HEK293T (cell line): ENCODE results near the gene MEDAG.
"Not testable (repeated sequence)": the region's sequence is repeated elsewhere in the genome, so short reads cannot be mapped to it uniquely, and the experiment has no call there.

Source experiments
- CTCF ChIA-PET: fragments of 350-600 bp; formaldehyde crosslinking; extraction: SDS; loops from one replicate; lab custom pipeline; 2021; ENCODE audit warnings: antibody characterized with exemption, inconsistent platforms; lab: Yijun Ruan, JAX
- POLR2A ChIA-PET: fragments of 350-600 bp; formaldehyde crosslinking; extraction: SDS; loops from one replicate; lab custom pipeline; 2020; ENCODE audit warnings: antibody characterized with exemption, inconsistent platforms; lab: Yijun Ruan, JAX
- DNase-seq: peaks from one replicate; pipeline ENCODE4 v3.0.0; 2012; ENCODE audit warnings: mixed read lengths; ENCODE audit errors: extremely low spot score
- ARNT ChIP-seq: fragments of 450-650 bp; IDR thresholded peaks from 2 replicates; pipeline ENCODE4 v1.6.1; 2017; ENCODE audit warnings: mild to moderate bottlenecking
- BHLHE40 ChIP-seq: fragments of 450-650 bp; IDR thresholded peaks from 2 replicates; pipeline ENCODE4 v1.6.1; 2016; ENCODE audit warnings: mild to moderate bottlenecking, moderate library complexity, borderline replicate concordance
- CTBP1 ChIP-seq: fragments of 450-650 bp; IDR thresholded peaks from 2 replicates; pipeline ENCODE4 v1.6.1; 2016; ENCODE audit warnings: borderline replicate concordance
- ELF4 ChIP-seq: fragments of 450-650 bp; IDR thresholded peaks from 2 replicates; pipeline ENCODE4 v1.6.1; 2017; ENCODE audit warnings: antibody characterized with exemption
- FOXA1 ChIP-seq: fragments of 450-650 bp; IDR thresholded peaks from 2 replicates; pipeline ENCODE4 v1.6.1; 2016; ENCODE audit warnings: mild to moderate bottlenecking
- FOXK2 ChIP-seq: fragments of 450-650 bp; IDR thresholded peaks from 2 replicates; pipeline ENCODE4 v1.6.1; 2016; ENCODE audit warnings: mild to moderate bottlenecking
- FOXM1 ChIP-seq: fragments of 450-650 bp; IDR thresholded peaks from 2 replicates; pipeline ENCODE4 v1.6.1; 2017; ENCODE audit warnings: mild to moderate bottlenecking, borderline replicate concordance
- HDGF ChIP-seq: fragments of 450-650 bp; IDR thresholded peaks from 2 replicates; pipeline ENCODE4 v1.6.1; 2017; ENCODE audit warnings: antibody characterized with exemption, borderline replicate concordance
- L3MBTL2 ChIP-seq: fragments of 450-650 bp; conservative IDR thresholded peaks from 2 replicates; pipeline ENCODE4 v1.6.1; 2016; ENCODE audit warnings: mild to moderate bottlenecking
- LEF1 ChIP-seq: fragments of 450-650 bp; IDR thresholded peaks from 2 replicates; pipeline ENCODE4 v1.6.1; 2017; ENCODE audit warnings: mild to moderate bottlenecking, borderline replicate concordance
- NFRKB ChIP-seq: fragments of 450-650 bp; IDR thresholded peaks from 2 replicates; pipeline ENCODE4 v1.6.1; 2016; ENCODE audit warnings: mild to moderate bottlenecking, moderate library complexity
- SP1 ChIP-seq: fragments of 450-650 bp; IDR thresholded peaks from 2 replicates; pipeline ENCODE4 v1.6.1; 2017
- SUZ12 ChIP-seq: fragments of 450-650 bp; IDR thresholded peaks from 2 replicates; pipeline ENCODE4 v1.6.1; 2016; ENCODE audit warnings: mild to moderate bottlenecking
- TARDBP ChIP-seq: fragments of 450-650 bp; IDR thresholded peaks from 2 replicates; pipeline ENCODE4 v1.6.1; 2016
- ZNF384 ChIP-seq: fragments of 450-650 bp; IDR thresholded peaks from 2 replicates; pipeline ENCODE4 v1.6.1; 2016
- TF ChIP-seq, protein P1 (sequence below): fragments of 450-650 bp; IDR thresholded peaks from 2 replicates; pipeline ENCODE4 v1.6.1; 2016

Gene MEDAG

GRCh38 chr13:30916991-30917390 is 10.9 kb downstream of the MEDAG start:
- CTCF ChIA-PET, result interaction anchor here (1.1 kb wide), 1 partner anchor 24 kb away, joined by 4 read pairs; no protein-coding TSS in a partner anchor

GRCh38 chr13:30918662-30919405 is 12.8 kb downstream of the MEDAG start:
- TF ChIP-seq ELF4, result no peak
- TF ChIP-seq LEF1, result no peak
- no peak for TF ChIP-seq ARNT
- TF ChIP-seq ZNF384, result no peak
- no peak for TF ChIP-seq HDGF
- no peak for TF ChIP-seq FOXA1
- TF ChIP-seq L3MBTL2, result no peak
- TF ChIP-seq, protein P1, sequence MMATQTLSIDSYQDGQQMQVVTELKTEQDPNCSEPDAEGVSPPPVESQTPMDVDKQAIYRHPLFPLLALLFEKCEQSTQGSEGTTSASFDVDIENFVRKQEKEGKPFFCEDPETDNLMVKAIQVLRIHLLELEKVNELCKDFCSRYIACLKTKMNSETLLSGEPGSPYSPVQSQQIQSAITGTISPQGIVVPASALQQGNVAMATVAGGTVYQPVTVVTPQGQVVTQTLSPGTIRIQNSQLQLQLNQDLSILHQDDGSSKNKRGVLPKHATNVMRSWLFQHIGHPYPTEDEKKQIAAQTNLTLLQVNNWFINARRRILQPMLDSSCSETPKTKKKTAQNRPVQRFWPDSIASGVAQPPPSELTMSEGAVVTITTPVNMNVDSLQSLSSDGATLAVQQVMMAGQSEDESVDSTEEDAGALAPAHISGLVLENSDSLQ, result no peak
- no peak for TF ChIP-seq SP1
- no peak for DNase-seq
- CTCF ChIA-PET, result no interaction called here
- POLR2A ChIA-PET, result no interaction called here

More at GRCh38 chr13:30916991-30917390, 10.9 kb downstream of the MEDAG start:
- DNase-seq, result no peak
- POLR2A ChIA-PET, result no interaction called here
- no peak for TF ChIP-seq SUZ12
- TF ChIP-seq L3MBTL2, result no peak
- TF ChIP-seq HDGF, result no peak
- TF ChIP-seq LEF1, result no peak
- no peak for TF ChIP-seq FOXA1
- TF ChIP-seq FOXK2, result no peak
- TF ChIP-seq BHLHE40, result no peak
- TF ChIP-seq FOXM1, result no peak
- no peak for TF ChIP-seq ZNF384
- TF ChIP-seq ELF4, result no peak
- TF ChIP-seq SP1, result no peak
- TF ChIP-seq, protein P1, result no peak
- TF ChIP-seq NFRKB, result no peak
- TF ChIP-seq CTBP1, result no peak
- no peak for TF ChIP-seq ARNT
- TF ChIP-seq TARDBP, result no peak

DNA sequence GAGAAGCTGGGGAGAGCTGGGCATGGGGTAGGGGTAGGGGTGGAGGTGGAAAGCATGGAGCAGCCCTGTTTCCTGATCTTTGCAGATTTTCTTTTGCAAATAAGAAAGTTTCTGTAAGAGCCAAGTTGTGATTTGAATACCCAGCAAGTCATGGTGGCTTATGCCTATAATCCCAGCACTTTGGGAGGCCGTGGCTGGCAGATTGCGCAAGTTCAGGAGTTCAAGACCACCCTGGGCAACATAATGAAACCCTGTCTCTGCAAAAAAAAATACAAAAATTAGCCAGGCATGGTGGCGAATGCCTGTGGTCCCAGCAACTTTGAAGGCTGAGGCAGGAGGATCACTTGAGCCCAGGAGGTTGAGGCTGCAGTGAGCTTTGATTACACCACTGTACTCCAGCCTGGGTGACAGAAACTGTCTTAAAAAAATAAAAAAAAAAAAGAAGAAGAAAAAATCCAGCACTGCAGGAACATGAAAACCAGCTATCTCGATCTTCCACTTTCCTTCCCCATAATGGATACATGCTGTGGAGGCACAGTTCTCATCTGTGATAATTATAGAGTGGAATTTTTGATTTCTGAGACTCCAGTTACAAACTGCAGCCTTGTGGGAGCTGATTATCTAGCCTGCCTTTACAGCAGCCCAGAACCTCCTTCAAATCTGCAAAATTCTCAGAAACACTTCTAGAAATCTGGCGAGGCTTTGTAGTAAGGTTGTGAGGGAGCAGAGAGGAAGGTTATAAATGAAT is 14.3 kb downstream of the MEDAG start:
- no peak for DNase-seq
- POLR2A ChIA-PET, result no interaction called here
- TF ChIP-seq FOXA1, result no peak
- TF ChIP-seq TARDBP, result no peak
- no peak for TF ChIP-seq SP1
- TF ChIP-seq FOXM1, result no peak
- CTCF ChIA-PET, result no interaction called here

- ChIA-PET POLR2A (no interaction called here), CTCF (interaction anchor here (0.8 kb wide), 1 partner anchor 121 kb away, joined by 3 read pairs; no protein-coding TSS in a partner anchor)
- TF ChIP-seq, protein P1, result no peak
- TF ChIP-seq SP1 (no peak), FOXA1 (no peak), ARNT (no peak), CTBP1 (no peak), FOXK2 (no peak), TARDBP (no peak), L3MBTL2 (no peak), SUZ12 (no peak), HDGF (no peak), ZNF384 (no peak)
- DNase-seq, result no peak
These were observed 17.3 kb downstream of the MEDAG start for GRCh38 chr13:30923418-30923817.

DNA sequence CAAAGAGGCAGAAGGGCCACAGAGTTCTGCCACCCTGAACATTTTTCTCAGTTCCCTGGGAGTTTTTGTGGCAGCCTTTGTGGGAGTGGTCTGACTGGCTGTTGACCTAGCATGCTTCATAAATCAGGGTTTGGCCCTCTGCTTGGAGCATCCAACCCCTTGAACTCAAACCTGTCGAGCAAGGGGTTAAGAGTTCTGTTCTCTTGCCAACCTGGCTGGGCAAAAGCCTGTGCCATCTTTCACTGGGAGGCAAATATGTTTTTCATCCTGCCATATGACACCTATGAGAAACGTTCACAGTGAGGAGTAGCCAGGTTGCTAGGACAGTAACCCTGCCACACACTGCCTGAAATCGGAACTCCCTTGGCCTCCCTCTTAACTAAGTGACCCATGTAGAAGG is 18.6 kb downstream of the MEDAG start:
- CTCF ChIA-PET, result no interaction called here
- POLR2A ChIA-PET, result no interaction called here
- DNase-seq, result no peak
- TF ChIP-seq ARNT, result no peak

DNA sequence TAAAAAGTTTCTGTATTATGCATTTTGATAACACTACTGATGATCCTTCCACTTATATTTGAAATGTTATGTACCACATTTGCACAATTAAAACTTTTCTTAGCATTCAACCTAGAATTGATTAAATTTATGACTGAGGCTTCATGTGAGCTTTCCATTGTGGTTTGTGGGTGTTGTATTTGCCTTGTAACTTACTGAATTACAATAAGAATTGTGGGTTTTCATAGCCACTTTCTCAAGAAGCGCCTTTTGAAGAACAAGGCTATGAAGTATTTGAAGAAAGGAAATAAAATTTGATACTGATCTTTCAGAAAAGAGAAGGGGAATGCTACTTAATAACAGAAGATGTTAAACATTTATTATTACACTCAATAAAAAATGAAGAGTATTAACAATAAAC is 19.4 kb downstream of the MEDAG start:
- ChIA-PET CTCF (no interaction called here), POLR2A (no interaction called here)
- no peak for DNase-seq
- no peak for TF ChIP-seq FOXM1
- no peak for TF ChIP-seq ZNF384
- TF ChIP-seq HDGF, result no peak

DNA sequence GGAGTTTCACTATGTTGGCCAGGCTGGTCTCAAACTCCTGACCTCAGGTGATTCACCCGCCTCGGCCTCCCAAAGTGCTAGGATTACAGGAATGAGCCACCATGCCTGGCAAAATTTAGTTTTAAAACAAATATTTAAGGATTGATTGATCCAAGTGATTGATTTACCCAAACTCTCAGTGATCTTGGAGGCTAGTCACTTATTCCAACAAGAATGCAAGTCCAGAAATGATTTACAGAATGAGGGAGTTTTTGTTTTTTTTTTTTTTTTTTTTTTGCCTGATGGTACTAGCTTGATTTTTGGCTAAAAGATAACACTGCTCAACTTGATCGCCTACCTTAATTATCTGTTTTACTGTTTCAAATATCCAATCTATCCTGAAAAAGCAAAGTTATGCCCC is 20.7 kb downstream of the MEDAG start:
- TF ChIP-seq ARNT, result no peak
- TF ChIP-seq L3MBTL2, result no peak
- no peak for TF ChIP-seq HDGF
- no peak for TF ChIP-seq LEF1
- ChIA-PET POLR2A (no interaction called here), CTCF (no interaction called here)
- no peak for DNase-seq

DNA sequence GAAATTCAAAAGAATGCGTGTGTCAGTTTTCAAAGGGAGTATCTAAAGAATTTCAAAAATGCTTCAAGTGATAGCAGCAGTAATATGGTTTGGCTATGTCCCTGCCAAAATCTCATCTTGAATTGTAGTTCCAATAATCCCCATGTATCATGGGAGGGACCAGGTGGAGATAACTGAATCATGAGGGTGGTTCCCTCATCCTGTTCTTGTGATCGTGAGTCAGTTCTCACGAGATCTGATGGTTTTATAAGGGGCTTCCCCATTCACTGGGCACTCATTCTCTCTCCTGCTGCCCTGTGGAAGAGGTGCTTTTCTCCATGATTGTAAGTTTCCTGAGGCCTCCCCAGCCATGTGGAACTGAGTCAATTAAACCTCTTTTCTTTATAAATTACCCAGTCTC is 21.1 kb downstream of the MEDAG start:
- CTCF ChIA-PET, DNase-seq, POLR2A ChIA-PET: not testable (repeated sequence)
